Measurements from ENCODE around the gene PTMA.

GRCh38 chr2:231711677-231712450, 3.5 kb downstream of the PTMA start:
- TF ChIP-seq, protein P1, sequence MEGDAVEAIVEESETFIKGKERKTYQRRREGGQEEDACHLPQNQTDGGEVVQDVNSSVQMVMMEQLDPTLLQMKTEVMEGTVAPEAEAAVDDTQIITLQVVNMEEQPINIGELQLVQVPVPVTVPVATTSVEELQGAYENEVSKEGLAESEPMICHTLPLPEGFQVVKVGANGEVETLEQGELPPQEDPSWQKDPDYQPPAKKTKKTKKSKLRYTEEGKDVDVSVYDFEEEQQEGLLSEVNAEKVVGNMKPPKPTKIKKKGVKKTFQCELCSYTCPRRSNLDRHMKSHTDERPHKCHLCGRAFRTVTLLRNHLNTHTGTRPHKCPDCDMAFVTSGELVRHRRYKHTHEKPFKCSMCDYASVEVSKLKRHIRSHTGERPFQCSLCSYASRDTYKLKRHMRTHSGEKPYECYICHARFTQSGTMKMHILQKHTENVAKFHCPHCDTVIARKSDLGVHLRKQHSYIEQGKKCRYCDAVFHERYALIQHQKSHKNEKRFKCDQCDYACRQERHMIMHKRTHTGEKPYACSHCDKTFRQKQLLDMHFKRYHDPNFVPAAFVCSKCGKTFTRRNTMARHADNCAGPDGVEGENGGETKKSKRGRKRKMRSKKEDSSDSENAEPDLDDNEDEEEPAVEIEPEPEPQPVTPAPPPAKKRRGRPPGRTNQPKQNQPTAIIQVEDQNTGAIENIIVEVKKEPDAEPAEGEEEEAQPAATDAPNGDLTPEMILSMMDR (conservative IDR thresholded peaks at IDR 0.05; ENCODE audit: low read length): no peak
- TF ChIP-seq EZH2phosphoT487 (IDR thresholded peaks at IDR 0.05; ENCODE audit: borderline replicate concordance, low read depth, low read length): no peak
